GM23248 (cell line): ENCODE results near the gene PNPLA7.

Source experiments
- EZH2 ChIP-seq: fragments of 200-600 bp; sonication (generic); IDR thresholded peaks from 2 replicates; pipeline ENCODE4 v1.6.1; 2018; ENCODE audit warnings: antibody characterized with exemption, mild to moderate bottlenecking; ENCODE audit not compliant: insufficient read depth, poor library complexity, severe bottlenecking
- EZH2phosphoT487 ChIP-seq: fragments of 200-600 bp; sonication (generic); IDR thresholded peaks from 2 replicates; pipeline ENCODE4 v1.6.1; 2018; ENCODE audit warnings: antibody characterized with exemption, moderate library complexity, mild to moderate bottlenecking, low read depth; ENCODE audit not compliant: insufficient read depth

GRCh38 chr9:137433349-137433915, 116.8 kb downstream of the PNPLA7 start:
- TF ChIP-seq EZH2phosphoT487 = no peak
- no peak for TF ChIP-seq EZH2
